Measurements from ENCODE around the gene SCAMP5. TPM values are rescaled to one million over a fixed set of nuclear protein-coding genes. Genes with fewer than 3 reads are reported as not detected.

SCAMP5 gene, protein sequence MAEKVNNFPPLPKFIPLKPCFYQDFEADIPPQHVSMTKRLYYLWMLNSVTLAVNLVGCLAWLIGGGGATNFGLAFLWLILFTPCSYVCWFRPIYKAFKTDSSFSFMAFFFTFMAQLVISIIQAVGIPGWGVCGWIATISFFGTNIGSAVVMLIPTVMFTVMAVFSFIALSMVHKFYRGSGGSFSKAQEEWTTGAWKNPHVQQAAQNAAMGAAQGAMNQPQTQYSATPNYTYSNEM
- 57.2 TPM for total RNA-seq

DNA sequence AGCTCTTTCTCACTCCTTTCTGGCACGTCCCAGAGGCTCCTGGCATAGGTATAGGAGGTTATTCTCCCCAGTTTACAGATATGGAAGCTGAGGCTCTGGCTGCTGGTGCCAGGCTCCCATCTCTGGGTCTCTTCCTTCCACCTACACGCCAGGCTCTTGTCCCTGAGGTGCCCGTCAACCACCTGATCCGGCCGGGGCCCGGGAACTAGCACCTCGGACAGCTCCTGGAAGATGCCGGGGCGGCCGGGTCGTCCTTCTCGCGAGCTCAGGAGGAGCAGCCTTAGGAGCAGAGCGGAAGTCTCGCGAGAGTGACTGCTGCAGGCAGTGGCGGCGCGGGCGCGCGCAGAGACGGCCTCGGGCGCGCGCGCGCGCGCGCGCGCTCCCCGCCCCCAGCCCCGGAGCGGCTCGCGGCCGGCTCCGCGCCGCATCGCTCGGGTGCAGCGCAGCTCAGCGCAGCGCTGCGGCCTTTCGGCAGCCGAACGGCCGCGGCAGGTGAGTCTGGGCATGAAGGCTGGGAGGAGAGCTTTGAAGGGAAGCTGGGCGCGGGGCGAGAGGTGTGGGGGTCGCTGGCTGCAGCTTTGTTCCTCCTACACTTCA, at the start of gene SCAMP5:
SCAMP5 (plus strand) TSS at position 382 of the 597 bp plus-strand sequence. CDS start 16,277 bp downstream, outside the sequence.
- DNase-seq (ENCODE audit: low spot score), result peak; percentile 98

GRCh38 chr15:74950078-74950908, 45.1 kb upstream of the SCAMP5 start:
- DNase-seq (ENCODE audit: low spot score), result peak; percentile 80

- no peak for DNase-seq (ENCODE audit: low spot score)
These were observed 44.4 kb upstream of the SCAMP5 start for GRCh38 chr15:74951006-74951405.

- no peak for DNase-seq (ENCODE audit: low spot score)
These were observed 40.8 kb upstream of the SCAMP5 start for GRCh38 chr15:74954515-74954914.

- no peak for DNase-seq (ENCODE audit: low spot score)
These were observed 40.3 kb upstream of the SCAMP5 start for GRCh38 chr15:74955017-74955416.

DNA sequence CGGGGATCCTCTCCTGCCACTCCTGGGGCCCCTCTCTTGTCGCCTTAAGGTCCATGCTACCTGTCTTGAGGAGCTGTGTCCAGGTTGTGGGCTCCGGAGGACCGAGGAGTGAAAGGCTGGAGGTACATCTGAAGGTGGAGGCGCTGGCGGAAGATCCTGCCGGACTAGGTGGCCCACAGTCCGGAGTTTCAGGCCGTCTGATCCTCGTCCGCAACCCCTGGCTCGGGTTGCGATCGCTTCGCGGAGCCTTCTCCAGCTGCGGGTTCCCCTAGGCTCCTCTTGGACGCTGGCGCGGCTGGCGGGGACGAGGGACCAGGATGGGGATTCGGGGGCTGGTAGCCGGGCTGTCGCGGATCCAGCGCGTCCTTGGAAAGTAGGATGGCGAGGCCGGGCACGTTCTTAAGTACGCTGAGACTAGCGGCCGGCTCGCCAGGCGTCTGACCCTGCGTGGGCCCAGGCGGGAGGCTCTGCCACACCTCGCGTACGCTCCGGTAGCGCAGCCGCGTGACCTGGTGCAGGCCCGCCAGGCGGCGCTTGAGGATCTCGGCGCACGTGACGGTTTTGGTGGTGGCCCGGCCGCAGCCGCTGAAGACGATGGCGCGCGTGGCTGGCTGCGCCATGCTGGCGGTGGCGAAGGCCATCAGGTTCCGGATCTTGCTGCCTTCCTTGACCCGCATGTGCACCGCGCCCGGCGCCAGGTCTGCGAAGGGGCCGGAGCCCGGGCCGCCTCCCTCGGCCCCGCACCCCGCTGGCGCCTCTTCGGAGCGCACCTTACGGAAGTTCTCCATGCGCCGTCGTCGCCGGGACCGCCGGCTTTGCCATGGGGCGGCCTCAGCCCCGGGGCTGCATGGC, 39.3 kb upstream of the SCAMP5 start:
- DNase-seq (ENCODE audit: low spot score), result peak; percentile 86

- peak; percentile 78 for DNase-seq (ENCODE audit: low spot score)
These were observed 38.5 kb upstream of the SCAMP5 start, which contains the start of gene RPP25 for GRCh38 chr15:74956648-74957475. Gene RPP25 (minus strand): TSS chr15:74956772. CDS start chr15:74956583, 189 bp downstream.

- DNase-seq (ENCODE audit: low spot score), result no peak
These were observed 37.8 kb upstream of the SCAMP5 start for GRCh38 chr15:74957476-74958035.

GRCh38 chr15:74958320-74958907, 36.9 kb upstream of the SCAMP5 start:
- peak; percentile 59 for DNase-seq (ENCODE audit: low spot score)

- DNase-seq (ENCODE audit: low spot score), result no peak
These were observed 36.3 kb upstream of the SCAMP5 start for GRCh38 chr15:74958908-74959585.

GRCh38 chr15:74959586-74959939, 35.8 kb upstream of the SCAMP5 start:
- DNase-seq (ENCODE audit: low spot score), result no peak

- no peak for DNase-seq (ENCODE audit: low spot score)
These were observed 35.1 kb upstream of the SCAMP5 start for GRCh38 chr15:74960286-74960685.

DNA sequence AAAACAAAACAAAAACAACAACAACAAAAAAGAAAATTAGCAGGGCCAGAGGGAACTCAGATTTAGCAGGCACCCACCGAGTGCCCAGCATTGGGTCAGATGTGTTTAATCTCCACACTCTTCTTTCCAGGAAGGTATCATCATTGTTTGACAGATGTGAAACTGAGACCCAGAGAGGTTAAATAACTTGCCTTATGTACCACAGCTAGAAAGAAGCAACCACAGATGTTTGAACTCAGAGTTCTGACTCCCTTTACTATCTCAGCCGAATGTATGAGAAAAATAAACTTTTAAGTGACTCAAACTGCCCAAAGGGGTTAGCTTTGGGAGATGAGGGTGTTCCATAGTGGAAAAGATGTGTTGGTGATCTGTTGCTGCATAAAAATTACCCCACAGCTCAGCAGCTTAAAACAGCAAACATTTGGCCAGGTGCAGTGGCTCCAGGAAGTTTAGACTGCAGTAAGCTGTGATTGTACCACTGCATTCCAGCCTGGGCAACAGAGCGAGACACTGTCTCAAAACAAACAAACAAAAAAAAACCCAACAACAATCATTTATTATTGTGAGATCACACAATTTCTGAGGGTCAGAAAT, 34.3 kb upstream of the SCAMP5 start:
- DNase-seq (ENCODE audit: low spot score), result no peak

- no peak for DNase-seq (ENCODE audit: low spot score)
These were observed 33.7 kb upstream of the SCAMP5 start for GRCh38 chr15:74961616-74962015.

GRCh38 chr15:74962219-74962618, 33.1 kb upstream of the SCAMP5 start:
- DNase-seq (ENCODE audit: low spot score), result no peak

DNA sequence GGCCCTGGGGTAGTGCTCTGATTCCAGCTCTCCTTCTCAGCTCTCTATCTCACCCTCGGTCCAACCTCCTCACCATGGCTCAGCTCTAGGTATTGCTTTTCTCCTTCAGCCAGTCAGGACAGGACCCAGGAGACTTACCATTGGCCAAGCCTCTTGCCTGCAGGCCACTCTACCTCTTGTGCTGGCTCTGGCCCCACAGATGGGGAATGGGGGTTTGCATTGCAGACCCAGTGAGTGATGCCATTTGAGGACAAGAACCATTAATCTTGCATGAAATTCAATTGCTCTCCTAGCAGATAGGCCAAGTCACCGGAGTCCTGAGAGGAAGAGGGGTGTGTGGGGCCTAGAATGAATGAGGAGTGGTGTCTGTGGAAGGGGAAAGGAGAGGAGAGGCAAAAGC, 32.7 kb upstream of the SCAMP5 start:
- DNase-seq (ENCODE audit: low spot score), result no peak

GRCh38 chr15:74963213-74963612, 32.1 kb upstream of the SCAMP5 start:
- DNase-seq (ENCODE audit: low spot score), result no peak

DNA sequence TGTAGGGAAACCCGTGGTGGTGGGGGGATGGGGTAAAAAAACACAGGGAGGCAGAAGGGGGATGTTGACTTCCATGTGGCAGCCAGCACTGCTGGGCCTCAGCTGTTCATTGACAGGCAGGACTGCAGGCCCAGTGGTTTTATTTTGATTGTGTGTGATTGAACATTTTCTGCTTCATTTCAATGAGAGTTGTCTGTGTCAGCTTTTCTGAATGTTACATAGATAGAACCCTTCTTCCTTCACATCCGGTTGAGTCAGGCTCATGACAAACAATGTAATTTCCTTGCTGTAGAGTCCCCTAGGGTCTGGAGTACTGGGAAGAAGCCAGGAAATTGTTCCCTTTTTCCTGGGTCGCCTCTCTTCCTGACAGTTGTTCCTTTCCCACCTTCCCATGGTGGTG, 30.6 kb upstream of the SCAMP5 start:
- no peak for DNase-seq (ENCODE audit: low spot score)

DNA sequence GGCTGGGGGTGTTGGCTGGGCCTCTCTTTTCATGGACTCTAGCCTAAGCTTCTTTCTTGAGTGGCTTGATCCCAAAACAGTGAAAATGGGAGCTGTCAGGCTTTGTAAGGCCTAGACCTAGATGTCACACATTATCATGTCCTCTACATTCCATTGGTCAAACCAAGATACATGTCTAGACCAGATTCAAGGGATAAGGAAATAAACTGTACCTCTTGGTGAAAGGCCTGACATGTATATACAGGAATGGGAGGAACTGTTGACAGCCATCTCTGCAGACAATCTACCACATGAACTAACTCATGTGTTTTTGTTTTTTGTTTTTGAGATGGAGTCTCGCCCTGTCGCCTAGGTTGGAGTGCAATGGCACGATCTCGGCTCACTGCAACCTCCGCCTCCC, 27.7 kb upstream of the SCAMP5 start:
- DNase-seq (ENCODE audit: low spot score), result no peak

All from mucosa of gallbladder (tissue), 1 donor.